ENCODE results near the gene KCNJ5. TPM values are rescaled to one million over a fixed set of nuclear protein-coding genes. Genes with fewer than 3 reads are reported as not detected.

KCNJ5 gene
- total RNA-seq, 3 donors from 2014 or later = 0.14 to 3.9 (median 0.48) TPM

- H3K36me3 ChIP-seq (ENCODE audit: low read depth) = no peaks in the 10 kb centered on the region
- H3K4me3 ChIP-seq = no peak overlapping the region
- peak; percentile 56 for ATAC-seq
- DNase-seq = peak; percentile 58 to 82 (median 69)
- TF ChIP-seq CTCF (IDR thresholded peaks at IDR 0.05) = no peak
- intact Hi-C loops (cut with DNase I, micrococcal nuclease) = no loop called here
- H3K9me3 ChIP-seq = no peaks in the 10 kb centered on the region
- no peaks in the 10 kb centered on the region for H3K4me1 ChIP-seq (ENCODE audit: low read depth)
Observed at GRCh38 chr11:128908391-128909246, 17.5 kb downstream of the KCNJ5 start.

GRCh38 chr11:128909438-128910125 is 18.4 kb downstream of the KCNJ5 start:
- Histone ChIP-seq H3K36me3 (ENCODE audit: low read depth) (no peaks in the 10 kb centered on the region), H3K4me1 (ENCODE audit: low read depth) (no peaks in the 10 kb centered on the region), H3K4me3 (no peak overlapping the region), H3K9me3 (no peaks in the 10 kb centered on the region)
- intact Hi-C loops (cut with DNase I, micrococcal nuclease) = no loop called here
- ATAC-seq (no peak), DNase-seq (no peak)
- no peak for TF ChIP-seq CTCF (IDR thresholded peaks at IDR 0.05)

DNA sequence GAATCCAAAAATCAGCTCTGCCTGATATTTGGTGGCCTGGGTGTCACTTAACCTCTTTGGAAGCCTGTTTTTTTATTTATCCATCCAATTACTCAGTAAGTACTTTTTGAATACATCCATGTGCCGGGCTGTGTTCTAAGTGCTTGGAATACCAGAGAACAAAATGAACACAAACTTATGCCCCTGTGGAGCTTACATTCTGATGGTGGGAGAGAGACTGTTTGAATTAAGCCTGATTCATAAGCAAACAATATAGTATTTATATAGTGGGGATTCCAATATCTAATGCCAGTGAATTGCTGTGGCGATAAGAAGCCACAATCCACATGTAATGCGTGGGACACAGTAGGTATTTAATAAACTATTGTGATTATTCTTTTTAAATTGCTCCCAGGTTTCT is 19.4 kb downstream of the KCNJ5 start:
- Histone ChIP-seq H3K4me1 (ENCODE audit: low read depth) (no peaks in the 10 kb centered on the region), H3K9me3 (no peaks in the 10 kb centered on the region), H3K4me3 (no peak overlapping the region), H3K36me3 (ENCODE audit: low read depth) (no peaks in the 10 kb centered on the region)
- no peak for DNase-seq
- no peak for TF ChIP-seq CTCF (IDR thresholded peaks at IDR 0.05)
- ATAC-seq = no peak
- intact Hi-C loops (cut with DNase I, micrococcal nuclease) = no loop called here

DNA sequence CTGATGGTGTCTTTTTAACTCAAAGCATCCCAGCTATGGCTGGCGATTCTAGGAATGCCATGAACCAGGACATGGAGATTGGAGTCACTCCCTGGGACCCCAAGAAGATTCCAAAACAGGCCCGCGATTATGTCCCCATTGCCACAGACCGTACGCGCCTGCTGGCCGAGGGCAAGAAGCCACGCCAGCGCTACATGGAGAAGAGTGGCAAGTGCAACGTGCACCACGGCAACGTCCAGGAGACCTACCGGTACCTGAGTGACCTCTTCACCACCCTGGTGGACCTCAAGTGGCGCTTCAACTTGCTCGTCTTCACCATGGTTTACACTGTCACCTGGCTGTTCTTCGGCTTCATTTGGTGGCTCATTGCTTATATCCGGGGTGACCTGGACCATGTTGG is 20.1 kb downstream of the KCNJ5 start:
- H3K4me1 ChIP-seq (ENCODE audit: low read depth) = no peaks in the 10 kb centered on the region
- ATAC-seq (no peak), DNase-seq (peak in 1 of 3 donors; percentile 4)
- no peaks in the 10 kb centered on the region for H3K9me3 ChIP-seq
- H3K4me3 ChIP-seq = no peak overlapping the region
- H3K36me3 ChIP-seq (ENCODE audit: low read depth) = no peaks in the 10 kb centered on the region
- no peak for TF ChIP-seq CTCF (IDR thresholded peaks at IDR 0.05)
- intact Hi-C loops (cut with DNase I, micrococcal nuclease) = no loop called here

GRCh38 chr11:128911701-128912100 is 20.5 kb downstream of the KCNJ5 start:
- no peaks in the 10 kb centered on the region for H3K4me1 ChIP-seq (ENCODE audit: low read depth)
- no peaks in the 10 kb centered on the region for H3K36me3 ChIP-seq (ENCODE audit: low read depth)
- no peak overlapping the region for H3K4me3 ChIP-seq
- DNase-seq (peak in 1 of 3 donors; percentile 1), ATAC-seq (no peak)
- intact Hi-C loops (cut with DNase I, micrococcal nuclease) = no loop called here
- TF ChIP-seq CTCF (IDR thresholded peaks at IDR 0.05) = no peak
- no peaks in the 10 kb centered on the region for H3K9me3 ChIP-seq

All from mucosa of descending colon (tissue), 3 donors.